Gastroesophageal sphincter (tissue), 3 donors: Measurements from ENCODE around the gene SDK1.

ENCODE experiments used
- CTCF ChIP-seq, 4 experiments: fragments of 200-600 bp in 2 of 4; fragments of 450-650 bp in 2 of 4; sonication (generic) in 1 of 4; IDR thresholded peaks; one replicate each; pipeline ENCODE4 v1.5.1; 2017 to 2019; ENCODE audit warnings: antibody characterized with exemption in 4 of 4, mild to moderate bottlenecking in 2 of 4, moderate library complexity in 2 of 4
- EP300 ChIP-seq: sonication (generic); formaldehyde crosslinking; IDR thresholded peaks from one replicate; pipeline ENCODE4 v1.6.1; 2017; ENCODE audit warnings: antibody characterized with exemption, mild to moderate bottlenecking

- TF ChIP-seq CTCF (IDR thresholded peaks at IDR 0.05): no peak
- TF ChIP-seq EP300: no peak
Measured at GRCh38 chr7:4025210-4025609, 724.2 kb downstream of the SDK1 start.
